Mucosa of descending colon (tissue), 3 donors: ENCODE results near the gene PSAP. TPM values are rescaled to one million over a fixed set of nuclear protein-coding genes. Genes with fewer than 3 reads are reported as not detected.

Experiments
- ATAC-seq: fragments of 200-7000 bp; cut with Tn5 transposase; one replicate; pipeline ENCODE4 v1.9.1; 2020; ENCODE audit warnings: mild to moderate bottlenecking, moderate library complexity
- DNase-seq, 3 donors: peaks; one replicate each; pipeline ENCODE4 v3.0.0-alpha.2; 2020
- H3K36me3 ChIP-seq: fragments of 200-600 bp; one replicate; pipeline ENCODE4 v1.8.0; 2021; ENCODE audit warnings: low read depth, mild to moderate bottlenecking
- H3K4me1 ChIP-seq: fragments of 200-600 bp; one replicate; pipeline ENCODE4 v1.8.0; 2021; ENCODE audit warnings: low read depth, mild to moderate bottlenecking
- H3K4me3 ChIP-seq: fragments of 200-600 bp; one replicate; pipeline ENCODE4 v1.8.0; 2021; ENCODE audit warnings: mild to moderate bottlenecking
- H3K9me3 ChIP-seq: fragments of 200-600 bp; one replicate; pipeline ENCODE4 v1.8.0; 2021; ENCODE audit warnings: mild to moderate bottlenecking
- intact Hi-C, 2 donors: fragments of 100-400 bp; cut with DNase I in 1 of 2; cut with micrococcal nuclease in 1 of 2; formaldehyde crosslinking; loops; one replicate each; pipeline versions ENCODE4 v1.11.0 to v1.11.1; 2022; cut with DNase I, micrococcal nuclease
- total RNA-seq, 3 donors: library from RNA; stranded (reverse); fragmentation: NEBNext Ultra II Directional in 2 of 3; extraction: Animal tissue kit (Norgen Biotek cat#: 25700) in 2 of 3; gene quantifications; one replicate each; pipeline versions ENCODE4 v1.2.1 to v1.2.4, GENCODE V29; 2021 to 2023
- TF ChIP-seq, protein P1 (sequence below): fragments of 200-600 bp; IDR thresholded peaks from one replicate; pipeline ENCODE4 v1.8.0; 2022; ENCODE audit warnings: antibody characterized with exemption, mild to moderate bottlenecking
- donor health status: DM: no; HTN: no; CAD: no; lungs with moderate emphysema.
- donor health status: DM: no; HTN: no; CAD: no.
- donor health status: DM: no; HTN: yes; CAD: no.

Gene PSAP
- total RNA-seq, 3 donors from 2014 or later = 561 to 810 (median 653) TPM

DNA sequence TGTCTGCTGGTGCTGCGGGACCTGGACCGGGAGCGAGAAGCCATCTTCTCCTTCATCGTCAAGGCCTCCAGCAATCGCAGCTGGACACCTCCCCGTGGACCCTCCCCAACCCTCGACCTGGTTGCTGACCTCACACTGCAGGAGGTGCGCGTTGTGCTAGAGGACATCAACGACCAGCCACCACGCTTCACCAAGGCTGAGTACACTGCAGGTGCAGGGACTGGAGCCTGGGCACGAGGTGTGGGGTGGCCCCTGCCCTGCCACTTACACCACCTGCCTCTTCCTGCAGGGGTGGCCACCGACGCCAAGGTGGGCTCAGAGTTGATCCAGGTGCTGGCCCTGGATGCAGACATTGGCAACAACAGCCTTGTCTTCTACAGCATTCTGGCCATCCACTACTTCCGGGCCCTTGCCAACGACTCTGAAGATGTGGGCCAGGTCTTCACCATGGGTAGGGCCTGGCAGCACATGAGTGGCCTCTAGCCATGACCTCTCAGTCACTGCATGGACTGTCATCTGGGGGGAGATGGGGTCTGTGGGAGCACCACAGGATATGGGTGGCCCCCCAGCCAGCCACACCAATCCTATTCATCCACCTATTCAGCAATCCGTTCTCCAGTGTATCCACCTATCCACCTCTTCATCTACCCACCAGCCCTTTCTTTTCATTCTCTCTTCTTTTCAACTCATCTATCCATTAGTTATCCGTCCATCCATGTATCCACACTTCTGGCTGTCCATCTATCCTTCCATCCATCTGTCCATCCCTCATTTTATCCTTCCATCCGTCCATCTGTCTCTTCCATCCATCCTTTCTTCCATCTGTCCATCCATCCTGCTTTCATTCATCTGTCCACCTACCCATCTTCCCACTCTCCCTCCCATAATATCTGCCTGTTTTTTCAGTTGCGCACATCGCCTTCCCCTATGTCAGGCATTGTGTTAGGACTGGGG lies 43.2 kb downstream of the PSAP start:
- DNase-seq = no peak
- intact Hi-C loops = no loop called here
- H3K36me3 ChIP-seq = no peaks in the 10 kb centered on the region

GRCh38 chr10:71806704-71807556 lies 44.1 kb downstream of the PSAP start:
- intact Hi-C loops = no loop called here
- H3K36me3 ChIP-seq = no peaks in the 10 kb centered on the region
- TF ChIP-seq, protein P1, sequence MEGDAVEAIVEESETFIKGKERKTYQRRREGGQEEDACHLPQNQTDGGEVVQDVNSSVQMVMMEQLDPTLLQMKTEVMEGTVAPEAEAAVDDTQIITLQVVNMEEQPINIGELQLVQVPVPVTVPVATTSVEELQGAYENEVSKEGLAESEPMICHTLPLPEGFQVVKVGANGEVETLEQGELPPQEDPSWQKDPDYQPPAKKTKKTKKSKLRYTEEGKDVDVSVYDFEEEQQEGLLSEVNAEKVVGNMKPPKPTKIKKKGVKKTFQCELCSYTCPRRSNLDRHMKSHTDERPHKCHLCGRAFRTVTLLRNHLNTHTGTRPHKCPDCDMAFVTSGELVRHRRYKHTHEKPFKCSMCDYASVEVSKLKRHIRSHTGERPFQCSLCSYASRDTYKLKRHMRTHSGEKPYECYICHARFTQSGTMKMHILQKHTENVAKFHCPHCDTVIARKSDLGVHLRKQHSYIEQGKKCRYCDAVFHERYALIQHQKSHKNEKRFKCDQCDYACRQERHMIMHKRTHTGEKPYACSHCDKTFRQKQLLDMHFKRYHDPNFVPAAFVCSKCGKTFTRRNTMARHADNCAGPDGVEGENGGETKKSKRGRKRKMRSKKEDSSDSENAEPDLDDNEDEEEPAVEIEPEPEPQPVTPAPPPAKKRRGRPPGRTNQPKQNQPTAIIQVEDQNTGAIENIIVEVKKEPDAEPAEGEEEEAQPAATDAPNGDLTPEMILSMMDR = no peak
- H3K4me3 ChIP-seq = no peak overlapping the region
- peak in 1 of 3 donors; percentile 30 for DNase-seq
- no peak for ATAC-seq
- H3K9me3 ChIP-seq = no peaks in the 10 kb centered on the region
- H3K4me1 ChIP-seq = no peaks in the 10 kb centered on the region

More for the DNA sequence above, 43.2 kb downstream of the PSAP start:
- Histone ChIP-seq H3K9me3 (no peaks in the 10 kb centered on the region), H3K4me1 (no peaks in the 10 kb centered on the region), H3K4me3 (no peak overlapping the region)
- TF ChIP-seq, protein P1 = no peak
- no peak for ATAC-seq

DNA sequence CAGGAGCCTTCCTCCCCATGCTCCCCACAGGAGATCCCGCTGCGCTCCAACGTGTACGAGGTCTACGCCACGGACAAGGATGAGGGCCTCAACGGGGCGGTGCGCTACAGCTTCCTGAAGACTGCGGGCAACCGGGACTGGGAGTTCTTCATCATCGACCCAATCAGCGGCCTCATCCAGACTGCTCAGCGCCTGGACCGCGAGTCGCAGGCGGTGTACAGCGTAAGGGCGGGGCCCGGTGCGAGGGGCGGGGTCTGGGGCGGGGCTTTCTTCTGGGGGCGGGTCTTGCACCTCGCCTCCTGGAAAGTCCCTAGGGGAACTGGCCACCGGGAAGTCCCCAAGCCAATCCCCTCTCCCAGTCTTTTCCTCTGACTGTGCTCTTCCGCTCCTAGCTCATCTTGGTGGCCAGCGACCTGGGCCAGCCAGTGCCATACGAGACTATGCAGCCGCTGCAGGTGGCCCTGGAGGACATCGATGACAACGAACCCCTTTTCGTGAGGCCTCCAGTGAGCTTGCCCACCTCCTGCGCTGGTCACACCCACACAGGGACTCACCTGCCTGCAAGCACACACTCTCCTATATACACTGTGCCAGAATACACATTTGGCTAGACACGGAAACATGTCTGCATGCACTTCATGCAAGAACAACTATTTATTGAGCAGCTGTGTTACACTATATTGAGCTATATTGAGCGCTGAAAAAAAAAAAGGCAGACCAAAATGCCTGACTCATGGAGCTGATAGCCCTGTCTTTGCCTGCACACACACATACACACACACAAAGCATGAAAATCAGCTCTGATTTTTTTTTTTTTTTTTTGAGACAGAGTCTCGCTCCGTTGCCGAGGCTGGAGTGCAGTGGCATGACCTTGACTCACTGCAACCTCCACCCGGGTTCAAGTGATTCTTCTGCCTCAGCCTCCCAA lies 45.0 kb downstream of the PSAP start:
- ATAC-seq (peak; percentile 94), DNase-seq (peak; percentile 67 to 81 (median 80))
- Histone ChIP-seq H3K36me3 (no peaks in the 10 kb centered on the region), H3K9me3 (no peaks in the 10 kb centered on the region), H3K4me3 (no peak overlapping the region), H3K4me1 (no peaks in the 10 kb centered on the region)
- intact Hi-C loops = no loop called here
- TF ChIP-seq, protein P1 = no peak

DNA sequence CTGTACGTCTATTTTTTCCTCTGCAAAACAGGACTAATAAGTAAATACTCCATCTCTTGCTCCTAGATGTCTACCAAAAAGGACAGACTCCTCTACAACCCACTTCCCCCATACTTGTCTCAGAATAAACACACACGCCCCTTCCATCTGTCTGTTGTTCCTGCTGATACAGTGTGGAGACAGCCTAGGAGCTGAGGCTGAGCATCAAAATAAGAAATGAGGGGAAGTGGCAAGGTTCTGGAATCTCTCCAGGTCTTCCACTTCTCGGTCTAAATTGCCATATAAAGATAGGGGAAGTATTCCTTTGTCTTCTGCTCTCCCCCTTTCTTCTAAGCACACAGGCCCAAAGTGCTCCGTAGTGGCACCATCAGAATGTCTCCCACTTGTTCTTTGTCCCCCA lies 47.0 kb downstream of the PSAP start:
- intact Hi-C loops = no loop called here
- Histone ChIP-seq H3K9me3 (no peaks in the 10 kb centered on the region), H3K4me3 (no peak overlapping the region), H3K4me1 (no peaks in the 10 kb centered on the region), H3K36me3 (no peaks in the 10 kb centered on the region)
- ATAC-seq (no peak), DNase-seq (no peak)
- TF ChIP-seq, protein P1 = no peak
